ENCODE results near the gene IL21R.

IL21R gene

GRCh38 chr16:27498031-27498825 lies 96.3 kb downstream of the IL21R start:
- no peak overlapping the region for H3K4me3 ChIP-seq
- H3K27ac ChIP-seq = peak overlapping the region in 1 of 21 experiments; percentile 53

GRCh38 chr16:27498916-27499658 lies 97.1 kb downstream of the IL21R start:
- Histone ChIP-seq H3K27ac (peak overlapping the region in 4 of 21 experiments; percentile 8 to 53 (median 11)), H3K4me3 (no peak overlapping the region)

GRCh38 chr16:27499659-27500055 lies 97.7 kb downstream of the IL21R start:
- no peak overlapping the region for H3K4me3 ChIP-seq
- peak overlapping the region in 4 of 21 experiments; percentile 8 to 22 (median 15) for H3K27ac ChIP-seq

GRCh38 chr16:27500801-27501200 lies 98.8 kb downstream of the IL21R start:
- Histone ChIP-seq H3K27ac (no peak overlapping the region), H3K4me3 (no peak overlapping the region)
